Activated naive CD4-positive, alpha-beta T cell treated with anti-CD3 and anti-CD28 coated beads, Interleukin-2, amount 50 U/mL, for 72 hours (primary cell): ENCODE results near the gene IQGAP2. TPM values are rescaled to one million over a fixed set of nuclear protein-coding genes. Genes with fewer than 3 reads are reported as not detected.

Source experiments
- ATAC-seq, 2 donors: fragments of 150-1000 bp; cut with Tn5 transposase; 2 replicates each; pipeline ENCODE4 v1.10.0; 2021; ENCODE audit warnings: mild to moderate bottlenecking in 2 of 2, moderate library complexity in 2 of 2
- DNase-seq, 2 donors: peaks; one replicate each; pipeline ENCODE4 v3.0.0; 2021 to 2022; ENCODE audit warnings: low spot score in 2 of 2
- H3K27ac Mint-ChIP-seq, 2 donors: one replicate each; pipeline ENCODE4 v1.8.0; 2022; ENCODE audit warnings: mild to moderate bottlenecking in 2 of 2, mixed read lengths in 2 of 2
- H3K36me3 Mint-ChIP-seq, 2 donors: one replicate each; pipeline ENCODE4 v1.8.0; 2022; ENCODE audit warnings: mixed read lengths in 2 of 2
- H3K9me3 Mint-ChIP-seq, 2 donors: one replicate each; pipeline ENCODE4 v1.8.0; 2022; ENCODE audit warnings: mixed read lengths in 2 of 2
- total RNA-seq, 2 donors: library from RNA; stranded (reverse); gene quantifications; one replicate each; pipeline ENCODE4 v1.2.3, GENCODE V29; 2022

IQGAP2 gene
- total RNA-seq, 2 donors from 2014 or later = 42.4 to 62.0 TPM

GRCh38 chr5:76617675-76618074 is 214.6 kb downstream of the IQGAP2 start:
- H3K36me3 Mint-ChIP-seq = peaks cover 0 to 7% of the 10 kb centered on the region in 2 donors
- DNase-seq = no peak
- no peak for ATAC-seq
- H3K9me3 Mint-ChIP-seq = no peaks in the 10 kb centered on the region
- H3K27ac Mint-ChIP-seq = no peak overlapping the region

GRCh38 chr5:76620166-76620565 is 217.1 kb downstream of the IQGAP2 start:
- DNase-seq (no peak), ATAC-seq (peak in 1 of 2 donors; percentile 41)
- Mint-ChIP-seq H3K27ac (peak overlapping the region in 1 of 2 donors; percentile 5), H3K36me3 (peaks cover 0 to 7% of the 10 kb centered on the region in 2 donors), H3K9me3 (no peaks in the 10 kb centered on the region)

- Mint-ChIP-seq H3K36me3 (peaks cover 14 to 15% of the 10 kb centered on the region in 2 donors), H3K9me3 (peaks cover 0 to 5% of the 10 kb centered on the region in 2 donors), H3K27ac (no peak overlapping the region)
- DNase-seq = no peak
- no peak for ATAC-seq
These were observed 219.0 kb downstream of the IQGAP2 start for GRCh38 chr5:76622076-76622475.

- Mint-ChIP-seq H3K27ac (no peak within 1 kb of the TSS), H3K36me3 (peaks cover 9 to 16% of the 10 kb centered on the region in 2 donors), H3K9me3 (peaks cover 0 to 5% of the 10 kb centered on the region in 2 donors)
- DNase-seq (no peak), ATAC-seq (no peak)
These were observed 220.0 kb downstream of the IQGAP2 start, which contains the start of gene F2RL2 for GRCh38 chr5:76622973-76623596. F2RL2 (minus strand) TSS chr5:76623403; CDS start chr5:76623230, 173 bp downstream.

- H3K27ac Mint-ChIP-seq = peak overlapping the region in 1 of 2 donors; percentile 92
- peaks cover 0 to 5% of the 10 kb centered on the region in 2 donors for H3K9me3 Mint-ChIP-seq
- ATAC-seq = peak in 1 of 2 donors; percentile 35
- DNase-seq = no peak
- peaks cover 9 to 16% of the 10 kb centered on the region in 2 donors for H3K36me3 Mint-ChIP-seq
These were observed 222.2 kb downstream of the IQGAP2 start for GRCh38 chr5:76625087-76625815.

- peaks cover 0 to 5% of the 10 kb centered on the region in 2 donors for H3K9me3 Mint-ChIP-seq
- DNase-seq = no peak
- H3K36me3 Mint-ChIP-seq = peaks cover 9 to 16% of the 10 kb centered on the region in 2 donors
- no peak for ATAC-seq
- peak overlapping the region; percentile 16 to 67 for H3K27ac Mint-ChIP-seq
These were observed 223.7 kb downstream of the IQGAP2 start for GRCh38 chr5:76626738-76627137.

- DNase-seq (no peak), ATAC-seq (no peak)
- Mint-ChIP-seq H3K27ac (no peak overlapping the region), H3K36me3 (peaks cover 6 to 7% of the 10 kb centered on the region in 2 donors), H3K9me3 (no peaks in the 10 kb centered on the region)
These were observed 231.6 kb downstream of the IQGAP2 start for GRCh38 chr5:76634661-76635060.

GRCh38 chr5:76637490-76637889 is 234.4 kb downstream of the IQGAP2 start:
- no peak for ATAC-seq
- Mint-ChIP-seq H3K27ac (no peak overlapping the region), H3K36me3 (peaks cover 6 to 13% of the 10 kb centered on the region in 2 donors)

GRCh38 chr5:76638479-76638878 is 235.4 kb downstream of the IQGAP2 start:
- Mint-ChIP-seq H3K9me3 (no peaks in the 10 kb centered on the region), H3K36me3 (peaks cover 10 to 20% of the 10 kb centered on the region in 2 donors), H3K27ac (no peak overlapping the region)
- DNase-seq (no peak), ATAC-seq (no peak)

More at GRCh38 chr5:76637490-76637889, 234.4 kb downstream of the IQGAP2 start:
- no peaks in the 10 kb centered on the region for H3K9me3 Mint-ChIP-seq
- no peak for DNase-seq

GRCh38 chr5:76641514-76642120 is 238.5 kb downstream of the IQGAP2 start:
- Mint-ChIP-seq H3K27ac (no peak overlapping the region), H3K9me3 (no peaks in the 10 kb centered on the region), H3K36me3 (peaks cover 24% of the 10 kb centered on the region in 2 donors)
- DNase-seq = peak in 1 of 2 donors; percentile 75
- peak in 1 of 2 donors; percentile 53 for ATAC-seq

GRCh38 chr5:76642390-76643040 is 239.4 kb downstream of the IQGAP2 start:
- Mint-ChIP-seq H3K36me3 (peaks cover 24 to 29% of the 10 kb centered on the region in 2 donors), H3K9me3 (peaks cover 0 to under 1% of the 10 kb centered on the region in 2 donors), H3K27ac (no peak overlapping the region)
- ATAC-seq (no peak), DNase-seq (no peak)

GRCh38 chr5:76643371-76643770 is 240.3 kb downstream of the IQGAP2 start:
- H3K27ac Mint-ChIP-seq = no peak overlapping the region
- peaks cover 33 to 37% of the 10 kb centered on the region in 2 donors for H3K36me3 Mint-ChIP-seq
- H3K9me3 Mint-ChIP-seq = peaks cover under 1 to 8% of the 10 kb centered on the region in 2 donors
- ATAC-seq (no peak), DNase-seq (no peak)

GRCh38 chr5:76649140-76649539 is 246.1 kb downstream of the IQGAP2 start:
- peaks cover 29 to 61% of the 10 kb centered on the region in 2 donors for H3K36me3 Mint-ChIP-seq

GRCh38 chr5:76652809-76653414 is 249.8 kb downstream of the IQGAP2 start:
- peaks cover 16 to 51% of the 10 kb centered on the region in 2 donors for H3K36me3 Mint-ChIP-seq
- H3K27ac Mint-ChIP-seq = peak overlapping the region in 1 of 2 donors; percentile 48
- peak; percentile 33 to 79 for ATAC-seq
- DNase-seq = no peak
- H3K9me3 Mint-ChIP-seq = peaks cover 9 to 19% of the 10 kb centered on the region in 2 donors

More at GRCh38 chr5:76649140-76649539, 246.1 kb downstream of the IQGAP2 start:
- DNase-seq (no peak), ATAC-seq (no peak)
- peaks cover 13 to 19% of the 10 kb centered on the region in 2 donors for H3K9me3 Mint-ChIP-seq
- no peak overlapping the region for H3K27ac Mint-ChIP-seq

- peaks cover 13 to 31% of the 10 kb centered on the region in 2 donors for H3K36me3 Mint-ChIP-seq
- no peak for ATAC-seq
- H3K27ac Mint-ChIP-seq = no peak overlapping the region
- no peak for DNase-seq
- H3K9me3 Mint-ChIP-seq = peaks cover 0 to 5% of the 10 kb centered on the region in 2 donors
These were observed 254.0 kb downstream of the IQGAP2 start for GRCh38 chr5:76657091-76657490.

GRCh38 chr5:76657683-76658311 is 254.7 kb downstream of the IQGAP2 start:
- Mint-ChIP-seq H3K36me3 (peaks cover 20 to 27% of the 10 kb centered on the region in 2 donors), H3K27ac (no peak overlapping the region)

More at GRCh38 chr5:76657683-76658311, 254.7 kb downstream of the IQGAP2 start:
- DNase-seq (no peak), ATAC-seq (no peak)
- peaks cover 0 to 5% of the 10 kb centered on the region in 2 donors for H3K9me3 Mint-ChIP-seq
